ENCODE data around the gene KCTD8. TPM values are rescaled to one million over a fixed set of nuclear protein-coding genes. Genes with fewer than 3 reads are reported as not detected.

KCTD8 gene
- total and polyA plus RNA-seq, 12 donors = 0.24 to 2.0 (median 0.61) TPM; not detected in 3

DNA sequence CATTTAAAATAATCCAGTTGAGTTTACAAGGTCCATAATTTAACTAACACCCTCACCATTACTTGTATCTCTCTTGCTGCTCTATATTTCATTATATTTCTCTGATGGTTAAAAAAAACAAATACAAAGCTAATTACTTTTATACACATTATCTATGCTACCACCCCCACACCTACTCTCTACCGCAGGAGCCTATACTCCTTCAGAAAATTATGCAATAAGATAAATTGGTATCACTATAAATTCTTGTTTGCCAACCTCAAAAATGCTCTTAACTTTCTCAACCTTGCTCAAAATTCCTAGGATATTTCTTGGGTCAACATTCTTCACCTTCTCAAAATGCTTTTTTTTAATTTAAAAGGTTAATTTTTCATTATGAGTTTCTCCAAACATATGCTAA is 282.7 kb downstream of the KCTD8 start:
- intact Hi-C loops (cut with DNase I) = no loop called here
- Histone ChIP-seq H3K27ac (no peak overlapping the region), H3K36me3 (replicated peaks in 1 of 2) (no peaks in the 10 kb centered on the region), H3K9me3 (replicated peaks in 1 of 3) (no peaks in the 10 kb centered on the region), H3K27me3 (no peaks in the 10 kb centered on the region), H3K4me1 (replicated peaks in 1 of 2) (no peaks in the 10 kb centered on the region), H3K4me3 (no peak overlapping the region)
- no peak for DNase-seq
- 45 to 99% (median 87%) methylated on average over 1 of the region's 1 CpG for WGBS, 4 donors
- TF ChIP-seq POLR2A (IDR thresholded peaks at IDR 0.05) (no peak), CTCF (IDR thresholded peaks at IDR 0.05) (no peak)

GRCh38 chr4:44162538-44163270 is 285.9 kb downstream of the KCTD8 start:
- Histone ChIP-seq H3K4me3 (no peak overlapping the region), H3K36me3 (replicated peaks in 1 of 2) (no peaks in the 10 kb centered on the region), H3K9me3 (replicated peaks in 1 of 3) (no peaks in the 10 kb centered on the region), H3K4me1 (replicated peaks in 1 of 2) (no peaks in the 10 kb centered on the region), H3K27ac (no peak overlapping the region), H3K27me3 (no peaks in the 10 kb centered on the region)
- peak in 3 of 7 donors; percentile 16 to 26 (median 25) for DNase-seq
- intact Hi-C loops (cut with DNase I) = no loop called here
- TF ChIP-seq POLR2A (IDR thresholded peaks at IDR 0.05) (no peak), CTCF (IDR thresholded peaks at IDR 0.05) (no peak)
- WGBS, 4 donors = 30 to 44% (median 39%) methylated on average over 2 of the region's 2 CpGs

DNA sequence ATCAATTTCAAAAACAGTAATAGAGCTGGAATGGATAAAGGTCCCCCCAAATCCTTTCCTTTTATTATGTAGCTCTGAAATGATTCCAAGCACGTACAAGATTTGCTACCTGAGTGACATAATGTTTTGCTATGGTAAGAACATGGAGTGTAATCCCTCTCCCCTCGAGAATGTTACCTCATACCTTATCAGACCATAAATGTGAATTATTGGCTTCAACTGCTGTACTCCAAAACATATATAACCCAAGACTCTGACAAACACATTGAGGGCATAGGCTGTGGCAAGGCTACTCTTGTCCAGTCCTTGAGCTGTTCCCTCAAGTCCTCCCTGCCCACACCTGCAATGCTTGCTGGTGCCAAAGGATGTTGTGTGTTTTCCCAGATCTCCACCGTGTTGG is 286.9 kb downstream of the KCTD8 start:
- Histone ChIP-seq H3K27me3 (no peaks in the 10 kb centered on the region), H3K4me1 (replicated peaks in 1 of 2) (no peaks in the 10 kb centered on the region), H3K27ac (no peak overlapping the region), H3K4me3 (no peak overlapping the region), H3K36me3 (replicated peaks in 1 of 2) (no peaks in the 10 kb centered on the region), H3K9me3 (replicated peaks in 1 of 3) (no peaks in the 10 kb centered on the region)
- intact Hi-C loops (cut with DNase I) = no loop called here
- no peak for DNase-seq
- TF ChIP-seq CTCF (IDR thresholded peaks at IDR 0.05) (no peak), POLR2A (IDR thresholded peaks at IDR 0.05) (no peak)
- WGBS, 4 donors = 60 to 82% (median 74%) methylated on average over 3 of the region's 3 CpGs

DNA sequence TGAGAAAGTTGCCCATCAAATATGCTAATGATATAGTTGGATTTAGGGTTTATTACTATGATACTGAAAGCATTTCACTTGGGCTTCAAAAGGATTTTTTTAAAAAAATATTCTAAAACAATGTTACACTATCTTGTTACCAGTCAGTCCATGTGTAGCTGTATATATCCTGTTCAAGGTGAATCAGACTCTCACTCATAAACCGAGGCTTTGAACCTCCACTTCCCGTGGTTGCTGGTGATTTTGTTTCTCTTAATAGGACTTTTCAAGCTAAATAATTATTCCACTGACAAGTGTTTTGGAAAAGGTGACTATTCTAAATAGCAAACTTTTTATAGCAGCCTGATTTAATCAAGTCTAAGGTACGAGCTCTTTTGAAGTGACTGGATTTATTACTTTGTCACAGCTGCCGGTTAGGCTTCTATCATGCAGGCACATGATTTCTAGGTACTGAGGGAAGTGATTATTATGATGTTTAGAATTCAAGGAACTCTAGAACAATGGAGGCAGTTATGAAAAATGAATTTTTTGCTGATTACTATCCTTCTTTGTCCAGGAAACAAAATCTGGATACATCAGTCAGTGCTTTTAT is 287.7 kb downstream of the KCTD8 start:
- Histone ChIP-seq H3K27me3 (no peaks in the 10 kb centered on the region), H3K4me1 (replicated peaks in 1 of 2) (no peaks in the 10 kb centered on the region), H3K4me3 (no peak overlapping the region), H3K36me3 (replicated peaks in 1 of 2) (no peaks in the 10 kb centered on the region), H3K27ac (no peak overlapping the region), H3K9me3 (replicated peaks in 1 of 3) (no peaks in the 10 kb centered on the region)
- 36 to 47% (median 38%) methylated on average over 4 of the region's 4 CpGs for WGBS, 4 donors
- intact Hi-C loops (cut with DNase I) = no loop called here
- DNase-seq = no peak
- TF ChIP-seq CTCF (IDR thresholded peaks at IDR 0.05) (no peak), POLR2A (IDR thresholded peaks at IDR 0.05) (no peak)

Data from adrenal gland (tissue), 12 donors.